ENCODE results near the gene HLA-DMA.
"Not testable (repeated sequence)": the region's sequence is repeated elsewhere in the genome, so short reads cannot be mapped to it uniquely, and the experiment has no call there.

Gene HLA-DMA

DNA sequence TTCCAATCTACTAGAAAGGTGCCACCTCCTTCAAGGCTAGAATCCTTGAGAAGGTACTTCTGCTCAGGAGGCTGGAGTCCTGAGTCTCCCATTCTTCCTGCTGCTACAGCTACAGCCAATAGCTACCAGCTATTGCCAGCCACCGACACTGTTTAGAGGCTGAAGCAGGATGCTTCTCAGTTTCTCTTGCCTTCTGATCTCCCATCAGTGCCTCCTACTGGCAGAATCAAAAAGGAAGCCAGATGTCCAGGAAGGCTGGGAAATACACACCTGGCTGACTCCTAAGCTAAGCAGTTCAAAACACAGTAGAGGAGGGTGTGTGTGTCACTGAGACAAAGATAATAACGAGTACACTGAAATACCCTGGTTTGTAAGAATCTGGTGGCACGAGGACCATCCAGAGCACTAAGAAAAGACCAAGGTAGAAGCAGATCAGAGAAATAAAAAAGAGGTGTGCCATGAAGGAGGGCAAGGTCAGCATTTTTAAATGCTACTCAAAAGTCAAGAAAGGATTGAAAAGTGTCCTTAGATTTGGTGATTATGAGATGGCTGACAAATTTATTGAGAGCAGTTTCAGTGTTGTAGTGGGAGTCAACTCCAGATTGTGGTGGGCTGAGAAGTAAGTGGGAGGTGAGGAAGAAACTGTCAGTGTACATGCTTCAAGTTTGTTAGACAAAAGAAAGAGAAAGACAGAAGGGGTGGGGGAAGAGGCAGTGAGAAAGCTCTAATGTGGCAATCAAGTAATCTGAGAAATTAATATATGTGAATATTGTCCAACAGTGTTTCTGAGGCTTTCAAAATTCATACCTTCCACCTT, 2.3 kb upstream of the HLA-DMA start:
- no peak for DNase-seq (ENCODE audit: low read depth in 2 of 2)

DNA sequence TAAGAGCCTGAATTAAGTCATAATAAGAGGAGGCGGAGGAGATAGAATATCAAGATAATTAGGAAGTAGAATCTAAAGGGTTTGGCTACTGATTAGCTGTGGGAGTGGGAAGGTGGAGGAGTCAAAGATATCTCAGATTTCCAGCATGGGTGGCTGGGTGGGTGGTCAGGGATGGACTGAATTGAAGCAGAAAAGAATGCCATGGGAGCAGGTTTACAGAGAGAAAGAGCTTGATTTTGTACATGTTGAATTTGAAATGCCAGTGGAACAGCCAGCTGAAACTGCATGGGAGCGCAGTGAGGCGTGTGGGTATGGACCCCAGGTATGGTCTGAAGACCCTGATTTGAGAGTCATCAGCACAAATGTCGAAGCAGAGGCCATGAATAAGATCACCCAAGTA, 1.4 kb upstream of the HLA-DMA start:
- no peak for DNase-seq (ENCODE audit: low read depth in 2 of 2)

DNA sequence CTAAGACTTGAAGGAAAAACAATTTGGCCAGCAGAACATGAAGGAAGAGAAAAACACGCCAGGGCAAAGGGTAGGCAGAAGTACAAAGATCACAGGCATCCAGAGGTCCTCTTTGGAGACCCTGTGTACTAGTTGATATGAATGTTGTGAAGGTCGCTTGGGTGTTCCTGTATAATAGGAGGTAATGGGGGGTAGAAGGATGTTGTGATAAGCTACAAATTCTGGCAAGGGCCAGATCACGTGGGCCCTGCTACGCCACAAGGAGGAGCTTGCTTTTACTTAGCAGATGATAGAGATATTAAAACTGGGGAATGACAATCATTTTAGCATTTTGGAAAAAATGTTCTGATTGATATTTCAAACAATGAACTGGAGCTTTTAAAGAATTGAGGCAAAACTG, 878 bp upstream of the HLA-DMA start:
- DNase-seq (ENCODE audit: low read depth in 2 of 2), result no peak

DNA sequence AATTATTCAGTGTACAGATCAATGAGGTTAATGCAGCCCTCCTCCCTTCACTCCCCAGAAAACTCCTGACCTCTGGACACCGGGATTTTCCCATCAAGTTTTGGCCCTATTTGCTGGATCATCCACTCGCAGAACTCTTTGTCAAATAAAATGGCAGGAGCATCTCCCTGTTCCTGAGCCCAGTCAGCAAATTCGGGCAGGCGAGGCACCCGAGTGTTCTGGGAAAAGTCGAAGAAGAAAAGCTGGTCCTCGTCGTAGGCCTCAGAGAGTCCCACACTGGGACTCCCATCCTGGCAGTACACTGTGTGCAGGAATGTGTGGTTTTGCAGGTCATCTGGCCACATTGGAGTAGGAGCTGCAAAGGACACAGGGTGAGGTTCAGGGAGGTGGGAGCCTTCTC, 2.4 kb downstream of the HLA-DMA start:
- no peak for DNase-seq (ENCODE audit: low read depth in 2 of 2)

DNA sequence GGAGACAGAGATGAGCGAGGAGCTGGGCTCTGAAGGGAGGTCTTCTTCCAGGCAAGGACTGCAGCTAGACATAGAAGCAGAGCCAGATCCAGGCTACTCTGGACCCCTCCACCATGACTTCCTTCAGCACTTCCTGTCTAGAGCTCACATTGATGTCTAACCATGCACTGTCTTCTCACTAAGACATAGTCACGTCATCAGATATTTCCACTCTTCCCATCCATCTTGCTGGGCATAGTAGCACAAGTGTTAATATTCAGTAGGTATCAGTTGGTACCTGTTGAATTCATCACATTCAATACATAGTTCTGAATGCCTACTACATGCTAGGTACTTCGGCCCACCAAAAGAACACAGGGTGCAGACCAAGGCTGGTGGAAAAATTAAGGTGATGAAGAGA, 2.9 kb downstream of the HLA-DMA start:
- no peak for DNase-seq (ENCODE audit: low read depth in 2 of 2)

DNA sequence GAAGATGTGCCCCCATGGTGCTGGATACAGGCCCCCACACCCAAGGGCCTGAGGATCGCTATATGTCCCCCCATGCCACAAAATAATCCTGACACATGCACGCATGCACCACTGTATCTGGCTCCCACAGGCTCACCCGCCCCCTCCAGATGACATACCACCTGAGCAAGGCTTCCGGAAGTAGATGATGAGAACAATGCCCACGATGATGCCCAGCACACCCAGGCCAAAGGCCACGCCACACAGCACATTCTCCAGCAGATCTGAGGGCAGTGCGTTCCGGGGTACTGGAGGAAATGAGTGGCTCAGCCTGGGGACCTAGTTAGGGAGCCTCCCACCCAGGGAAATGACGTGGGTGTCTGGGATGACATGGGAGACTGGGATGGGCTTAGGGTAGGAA, 3.8 kb downstream of the HLA-DMA start:
- no peak for DNase-seq (ENCODE audit: low read depth in 2 of 2)

DNA sequence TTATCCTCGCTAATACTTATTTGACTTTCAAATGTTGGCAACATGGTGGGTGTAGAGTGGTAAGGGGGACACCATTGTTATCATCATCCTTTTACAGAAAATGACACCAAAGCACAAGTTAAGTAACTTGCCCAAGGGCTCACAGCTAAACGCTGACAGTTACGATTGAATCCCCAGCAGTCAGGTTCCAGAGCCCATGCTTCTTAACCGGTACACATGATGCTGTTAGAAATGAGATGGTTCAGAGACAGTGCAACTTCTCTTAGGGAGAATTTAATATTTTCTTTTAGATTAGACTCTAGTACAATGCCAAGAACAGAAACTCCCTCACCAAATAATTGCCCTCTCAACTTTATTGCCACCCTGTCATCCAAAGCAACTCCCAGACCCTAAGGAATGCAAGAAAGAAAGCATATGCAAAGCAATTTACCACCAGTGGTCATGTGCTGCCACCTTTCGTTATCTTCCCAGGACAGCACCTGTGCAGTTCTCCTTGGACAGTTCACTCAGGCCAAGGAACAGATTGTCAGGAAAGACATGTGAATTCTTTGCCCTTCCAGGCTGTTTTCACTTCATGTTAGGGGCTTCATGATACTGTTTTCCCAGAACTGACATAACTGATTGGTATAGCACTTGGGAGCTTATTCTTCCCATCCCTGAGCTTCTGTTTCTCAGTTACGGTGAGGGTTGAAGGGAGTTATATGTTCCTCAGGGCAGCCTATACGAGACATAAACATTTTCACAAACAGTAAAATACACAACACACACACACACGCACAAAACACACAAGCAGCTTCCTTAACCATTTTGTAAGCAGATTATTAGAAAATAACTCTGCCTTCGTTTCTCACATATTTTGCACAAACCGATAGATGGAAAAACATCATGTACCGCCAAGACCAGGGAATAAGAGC, 5.1 kb downstream of the HLA-DMA start:
- no peak for DNase-seq (ENCODE audit: low read depth in 2 of 2)

DNA sequence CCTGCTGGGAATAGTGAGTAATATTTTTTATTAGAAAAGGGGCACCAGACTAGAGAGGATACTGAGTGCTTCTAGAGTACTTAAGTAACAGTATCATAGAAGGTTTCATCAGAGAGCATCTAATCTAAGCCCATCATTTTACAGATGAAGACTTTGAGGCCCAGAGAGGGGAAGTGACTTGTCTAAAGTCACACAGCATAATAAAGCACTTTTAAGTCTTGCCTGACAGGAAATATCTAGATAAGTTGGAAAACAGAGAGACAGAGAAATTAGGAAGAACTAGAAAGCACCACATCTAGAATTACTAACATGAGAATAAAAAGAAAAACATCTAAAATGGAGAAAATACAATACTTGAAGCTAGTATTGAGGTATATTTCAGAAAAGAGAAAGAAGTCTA, 6.0 kb downstream of the HLA-DMA start:
- no peak for DNase-seq (ENCODE audit: low read depth in 2 of 2)

DNA sequence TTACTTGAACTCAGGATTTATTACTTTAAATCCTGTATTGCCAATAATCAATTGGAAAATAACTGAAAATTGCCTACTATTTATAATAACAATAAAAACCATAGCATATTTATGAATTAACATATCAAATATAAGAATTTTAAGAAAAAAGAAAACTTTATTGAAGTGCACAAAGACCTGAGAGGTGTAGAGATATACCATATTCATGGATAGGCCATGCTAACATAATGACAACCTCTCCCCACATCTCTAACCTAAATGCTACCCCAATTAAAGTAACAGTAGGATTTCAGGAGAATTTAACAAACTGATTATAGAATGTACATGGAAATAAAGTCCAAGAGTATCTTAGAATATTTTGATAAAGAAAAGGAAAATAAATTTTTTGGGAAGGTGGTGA, 6.9 kb downstream of the HLA-DMA start:
- DNase-seq (ENCODE audit: low read depth in 2 of 2), result no peak

DNA sequence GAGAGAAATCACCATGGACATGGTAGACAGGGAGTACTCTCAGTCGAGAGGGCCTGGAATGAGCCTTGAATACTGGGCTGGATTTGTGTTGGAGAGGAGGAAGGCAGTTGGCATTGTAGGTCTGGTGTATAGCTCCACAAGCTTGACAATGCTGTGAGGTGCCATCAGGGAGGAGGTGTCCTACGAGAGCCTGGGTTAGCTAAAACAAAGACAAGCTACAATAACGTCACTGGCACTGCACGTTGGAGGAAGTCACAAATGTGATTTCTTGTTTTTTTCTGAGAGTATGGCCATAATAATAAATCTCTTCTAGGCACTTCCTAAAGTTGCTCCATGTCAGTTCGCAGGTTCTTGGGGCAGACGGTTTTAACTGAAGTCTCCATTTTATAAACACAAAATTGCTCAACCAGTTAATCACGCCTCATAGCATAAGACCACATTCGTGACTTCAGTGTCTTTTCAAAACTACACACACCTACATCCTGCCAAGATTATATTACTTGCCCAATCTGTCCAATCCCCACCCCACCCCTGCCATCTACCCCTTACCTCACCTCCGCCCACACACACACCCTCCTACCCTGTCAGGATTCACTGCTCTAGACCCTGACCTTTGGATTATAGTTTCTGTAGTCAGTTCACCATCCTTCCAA, 7.7 kb downstream of the HLA-DMA start:
- DNase-seq (ENCODE audit: low read depth in 2 of 2), result no peak

DNA sequence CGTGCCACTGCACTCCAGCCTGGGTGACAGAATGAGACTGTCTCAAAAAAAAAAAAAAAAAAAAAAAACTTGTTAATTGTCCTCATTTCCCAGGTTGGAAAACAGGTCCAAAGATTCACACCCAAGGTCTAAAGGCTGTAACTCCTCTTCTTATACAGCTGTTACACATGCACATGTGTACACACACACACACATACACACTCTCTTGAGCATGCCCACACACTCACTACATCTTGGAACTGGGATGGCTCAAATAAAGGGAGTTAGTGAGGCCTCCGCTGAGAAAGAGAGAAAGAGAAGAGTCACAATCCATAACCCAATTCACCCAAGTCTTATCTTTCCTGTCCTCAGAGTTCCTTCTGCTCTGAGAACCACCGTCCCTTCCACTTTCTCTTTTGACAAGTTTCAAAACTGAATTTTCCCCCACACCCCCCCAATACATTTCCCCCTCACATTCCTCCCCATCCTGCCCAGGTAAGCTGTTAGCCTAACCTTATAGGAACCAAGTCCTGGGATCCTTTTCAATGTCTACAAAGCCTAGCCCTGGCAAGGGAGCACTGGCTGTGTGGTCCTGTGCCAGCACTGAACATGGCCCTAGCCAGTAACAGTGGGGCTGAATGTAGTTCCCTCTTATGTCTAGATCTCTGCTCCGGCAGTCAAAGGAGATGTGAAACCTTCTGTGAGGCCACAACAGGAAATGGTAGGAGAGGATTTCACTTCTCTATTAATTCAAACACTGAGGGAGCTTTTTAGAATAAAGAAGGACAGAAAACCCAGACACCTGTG, 8.8 kb downstream of the HLA-DMA start:
- DNase-seq (ENCODE audit: low read depth in 2 of 2), result no peak

DNA sequence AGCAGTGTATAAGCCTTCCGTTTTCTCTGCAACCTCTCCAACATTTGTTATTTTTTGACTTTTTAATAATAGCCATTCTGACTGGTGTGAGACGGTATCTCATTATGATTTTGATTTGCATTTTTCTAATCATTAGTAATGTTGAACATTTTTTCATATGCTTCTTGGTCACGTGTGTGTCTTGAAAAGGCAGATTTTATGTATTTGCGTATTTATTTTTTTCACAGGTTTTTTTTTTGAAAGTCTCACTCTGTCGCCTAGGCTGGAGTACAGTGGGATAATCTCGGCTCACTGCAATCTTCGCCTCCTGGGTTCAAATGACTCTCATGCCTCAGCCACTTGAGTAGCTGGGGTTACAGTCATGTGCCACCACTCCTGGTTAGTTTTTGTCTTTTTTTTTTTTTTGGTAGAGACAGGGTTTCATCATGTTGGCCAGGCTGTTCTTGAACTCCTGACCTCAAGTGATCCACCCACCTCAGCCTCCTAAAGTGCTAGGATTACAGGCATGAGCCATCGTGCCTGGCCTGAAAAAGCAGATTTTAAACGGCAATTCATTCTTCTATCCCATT, 10.3 kb downstream of the HLA-DMA start:
- not testable (repeated sequence) for DNase-seq (ENCODE audit: low read depth in 2 of 2)

DNA sequence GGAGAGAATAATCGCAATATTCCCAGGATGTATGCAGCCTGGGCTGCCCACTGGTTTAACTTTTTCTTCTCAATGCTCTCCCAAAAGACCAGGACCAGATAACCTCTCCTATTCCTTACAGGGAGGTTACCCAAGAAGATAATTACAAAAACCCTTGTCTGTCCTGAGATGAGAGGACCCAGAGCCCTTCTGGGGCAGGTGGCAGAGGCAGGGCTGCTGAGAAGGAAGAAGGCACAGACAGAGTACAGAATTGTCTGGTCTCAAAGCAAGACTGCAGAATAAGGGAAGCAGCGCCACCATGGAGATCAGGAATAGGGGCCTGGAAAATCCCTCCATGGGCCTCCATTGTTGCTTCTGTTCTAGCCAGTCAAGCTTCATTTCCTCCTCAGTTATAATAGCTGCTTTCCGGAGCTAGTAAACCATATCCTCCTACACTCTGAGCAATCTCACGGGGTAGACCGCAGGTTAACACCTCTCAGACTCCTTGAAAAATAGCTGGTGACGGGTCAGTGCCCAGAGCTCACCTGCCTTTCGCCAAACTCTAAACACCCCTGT, 11.6 kb downstream of the HLA-DMA start:
- DNase-seq (ENCODE audit: low read depth in 2 of 2), result no peak

DNA sequence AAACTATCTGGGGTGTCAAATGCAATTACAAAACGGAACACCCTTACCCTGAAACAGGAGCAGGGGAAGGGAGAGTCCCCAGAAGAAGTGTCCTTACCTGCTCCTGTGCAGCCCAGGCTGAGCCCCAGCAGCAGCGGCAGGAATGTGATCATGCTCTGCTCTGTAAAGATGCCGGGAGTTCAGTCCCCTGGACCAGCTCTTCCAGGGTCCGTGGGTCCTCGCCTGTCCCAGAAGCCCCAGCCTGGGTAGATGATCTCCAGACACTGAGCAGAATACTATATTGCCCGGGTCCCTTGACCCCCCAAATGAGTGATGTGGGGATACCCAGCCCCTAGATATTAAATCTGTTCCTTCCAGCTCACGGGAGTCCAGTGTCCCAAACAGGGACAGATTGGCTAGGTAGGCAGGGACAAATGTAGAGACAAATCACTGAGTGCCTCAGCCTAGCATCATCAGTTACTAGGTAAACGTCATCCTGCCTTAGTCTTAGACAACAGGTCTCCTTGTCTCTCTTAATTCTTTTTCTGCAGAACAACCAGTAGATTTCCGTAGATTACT, 12.2 kb downstream of the HLA-DMA start, which contains the start of gene HLA-DMB:
TSS of gene HLA-DMB (minus strand) at position 373 of the 558 bp plus-strand sequence. CDS start at position 152, 221 bp downstream.
- no peak for DNase-seq (ENCODE audit: low read depth in 2 of 2)

DNA sequence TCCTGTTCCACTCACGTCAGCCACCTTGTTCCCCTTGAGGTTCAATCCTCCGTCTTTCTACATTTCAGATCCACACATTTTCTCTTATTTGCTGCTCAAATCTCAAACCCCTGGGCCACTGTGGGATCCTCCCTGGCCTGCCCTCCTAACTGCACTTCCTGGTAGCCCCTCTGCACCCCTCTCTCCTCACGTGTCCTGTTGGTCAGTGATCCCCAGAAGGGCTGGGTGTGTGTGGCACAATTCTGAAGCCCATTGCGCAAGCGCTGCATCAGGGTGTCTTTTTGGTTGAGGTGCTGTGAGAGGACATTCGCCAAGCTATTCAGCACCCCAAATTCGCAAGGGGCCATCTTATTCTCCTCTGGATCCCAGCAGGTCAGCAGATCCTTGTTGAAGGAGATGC, 14.4 kb downstream of the HLA-DMA start:
- DNase-seq (ENCODE audit: low read depth in 2 of 2), result no peak

DNA sequence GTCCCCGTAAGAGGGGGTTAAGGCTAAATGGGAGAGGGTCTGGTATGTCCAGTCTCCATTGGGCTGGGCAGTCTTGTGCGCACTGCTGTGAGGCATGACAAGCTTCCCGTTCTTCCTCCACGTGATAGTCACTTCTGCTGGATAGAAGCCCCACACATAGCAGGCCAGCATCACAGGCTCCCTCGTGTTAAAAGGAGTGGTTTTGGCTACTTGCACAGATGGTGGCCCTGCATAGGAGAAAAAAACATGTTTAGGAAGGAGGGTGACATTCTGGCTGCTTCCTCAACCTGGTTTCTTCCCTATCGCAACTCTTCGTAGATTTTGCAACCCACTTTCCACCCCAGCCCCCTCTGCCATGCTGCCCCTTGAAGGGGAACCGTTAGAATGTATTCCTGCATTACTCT, 15.7 kb downstream of the HLA-DMA start:
- DNase-seq (ENCODE audit: low read depth in 2 of 2), result no peak

DNA sequence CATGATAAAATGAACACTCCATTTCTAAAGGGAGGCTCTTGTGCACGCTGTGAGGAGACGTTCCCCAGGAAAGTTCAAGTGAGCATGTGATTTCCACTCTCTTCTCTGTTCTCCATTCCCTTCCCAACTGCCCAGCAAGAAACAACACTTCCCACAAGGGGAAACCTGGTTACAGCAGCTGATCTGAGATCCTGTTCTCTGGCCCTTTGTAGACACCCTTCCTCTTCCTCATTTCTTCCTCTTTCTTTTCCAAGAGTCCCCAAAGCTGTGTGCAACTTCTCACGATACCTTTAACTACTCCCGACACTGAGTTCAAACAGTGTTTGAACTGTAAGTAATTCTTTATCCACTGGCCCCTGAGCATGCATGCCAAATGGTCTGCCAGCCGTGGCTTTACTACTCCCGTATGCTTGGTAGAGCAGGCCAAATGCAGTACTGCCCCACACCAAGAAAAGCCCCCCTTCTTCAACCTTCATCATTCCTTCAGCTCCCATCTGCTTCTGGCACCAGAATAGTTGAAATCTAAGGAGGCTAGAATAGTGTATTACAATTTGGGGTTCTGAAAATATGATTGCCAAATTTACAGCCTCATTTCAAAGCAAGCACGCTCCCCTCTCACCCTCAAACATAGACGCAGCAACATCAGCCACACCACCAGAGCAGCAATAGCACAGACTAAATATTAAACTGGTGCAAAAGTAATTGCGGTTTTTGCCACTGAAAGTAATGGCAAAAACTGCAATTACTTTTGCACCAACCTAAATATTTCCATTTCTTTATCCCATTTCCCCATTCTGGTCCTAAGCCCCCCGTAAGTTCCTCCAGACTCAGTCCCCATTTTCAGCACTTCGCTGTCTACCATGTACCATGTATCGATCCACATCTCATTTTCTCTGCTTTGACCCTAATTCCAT, 16.4 kb downstream of the HLA-DMA start:
- DNase-seq (ENCODE audit: low read depth in 2 of 2), result no peak

DNA sequence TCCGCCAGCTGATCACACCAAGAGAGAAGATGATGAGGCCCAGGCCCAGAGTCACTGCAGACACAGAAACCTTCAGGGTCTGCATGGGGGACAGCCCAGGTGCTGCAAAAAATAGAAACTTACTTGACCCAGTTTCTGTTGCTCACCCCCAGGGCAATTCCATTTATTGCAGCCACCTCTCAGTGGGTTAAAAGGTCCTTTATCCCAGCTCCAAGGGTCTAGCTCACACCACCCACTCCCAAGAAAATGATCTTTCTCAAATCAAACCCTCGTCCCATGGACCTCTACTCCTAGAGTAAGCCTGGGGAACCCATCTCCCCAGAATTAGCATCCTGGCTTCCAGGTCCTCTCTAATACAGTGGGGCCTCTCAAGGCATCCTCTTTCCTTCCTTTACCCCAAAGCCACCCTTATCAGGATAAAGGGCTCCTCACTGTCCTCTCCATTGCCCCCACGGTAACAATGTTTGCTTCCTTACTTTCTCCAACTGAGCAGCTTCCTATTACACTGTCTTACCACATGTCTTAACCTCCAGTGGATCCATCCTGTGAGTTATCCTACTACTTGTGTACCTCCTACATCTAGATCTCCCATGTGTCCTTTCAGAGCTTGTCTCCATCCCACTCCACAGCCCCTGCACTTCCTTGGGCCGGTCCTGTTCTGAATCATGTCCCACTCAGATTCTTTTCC, 17.2 kb downstream of the HLA-DMA start:
- no peak for DNase-seq (ENCODE audit: low read depth in 2 of 2)

DNA sequence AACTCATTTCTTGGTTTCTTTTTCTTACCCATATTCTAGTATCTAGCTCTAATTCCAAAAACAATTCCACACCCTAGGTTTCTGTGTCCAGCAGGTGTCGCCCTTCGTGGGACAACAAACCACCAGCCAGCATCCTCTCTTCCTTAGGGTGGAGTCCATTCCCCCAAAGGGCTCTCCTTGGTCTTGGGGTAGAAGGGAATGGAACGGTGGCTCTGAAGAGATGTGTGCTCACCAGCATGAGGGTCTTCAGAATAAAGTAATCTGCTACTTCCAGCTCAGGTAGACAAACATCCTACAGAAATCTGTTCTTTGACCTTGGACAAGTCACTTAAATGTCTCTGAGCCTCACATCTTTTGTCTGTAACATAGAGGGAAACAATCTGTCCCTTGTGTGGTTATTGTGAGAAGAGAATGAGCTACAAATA, 19.2 kb downstream of the HLA-DMA start:
- peak; percentile 54 to 68 for DNase-seq (ENCODE audit: low read depth in 2 of 2)

Measured in stimulated activated CD8-positive, alpha-beta memory T cell treated with anti-CD3 and anti-CD28 coated beads, Interleukin-2, amount 100 ng/mL, for 1 hour (primary cell).